HEK293 (cell line): ENCODE results near the gene OGFOD1.

Source experiments
- CTCF ChIA-PET: fragments of 350-600 bp; formaldehyde crosslinking; extraction: SDS; loops from one replicate; lab custom pipeline; 2021; ENCODE audit warnings: antibody characterized with exemption; lab: Yijun Ruan, JAX
- POLR2A ChIA-PET: fragments of 300-600 bp; formaldehyde crosslinking; extraction: SDS; loops from one replicate; lab custom pipeline; 2020; ENCODE audit warnings: antibody characterized with exemption, inconsistent platforms; lab: Yijun Ruan, JAX
- H3K27ac ChIP-seq: fragments of 200-500 bp; sonication (Bioruptor generic); 2 replicates; pipeline ENCODE4 v1.5.1; 2014; ENCODE audit warnings: low read depth, low read length, control low read depth, inconsistent platforms; ENCODE audit errors: extremely low read depth
- H3K36me3 ChIP-seq, 2 experiments: fragments of 200-500 bp in 1 of 2; sonication (Bioruptor generic) in 1 of 2; 1 replicate in 1 of 2; 2 replicates in 1 of 2; pipeline ENCODE4 v1.5.1; 2014 to 2017; ENCODE audit warnings: inconsistent platforms in 2 of 2, low read length in 2 of 2; ENCODE audit not compliant: control insufficient read depth in 2 of 2, insufficient read depth in 1 of 2
- H3K4me1 ChIP-seq: fragments of 200-500 bp; sonication (Bioruptor generic); 2 replicates; pipeline ENCODE4 v1.5.1; 2014; ENCODE audit warnings: mild to moderate bottlenecking, low read length, inconsistent platforms; ENCODE audit not compliant: control insufficient read depth, insufficient read depth
- H3K4me3 ChIP-seq: 2 replicates; pipeline ENCODE4 v1.5.1; 2011; ENCODE audit warnings: low read depth, mild to moderate bottlenecking, control low read depth, low read length, moderate library complexity
- H3K9me3 ChIP-seq: fragments of 200-500 bp; sonication (Bioruptor generic); 2 replicates; pipeline ENCODE4 v1.5.1; 2014; ENCODE audit warnings: low read depth, low read length, inconsistent platforms; ENCODE audit not compliant: control insufficient read depth, insufficient read depth
- BCL11A ChIP-seq: fragments of 450-650 bp; formaldehyde crosslinking; IDR thresholded peaks from 2 replicates; pipeline ENCODE4 v1.5.1; 2016; ENCODE audit warnings: low read depth, missing biosample characterization, missing genetic modification characterization
- CTCF ChIP-seq: fragments of 450-650 bp; formaldehyde crosslinking; IDR thresholded peaks from 2 replicates; pipeline ENCODE4 v1.5.1; 2016; ENCODE audit warnings: missing biosample characterization, missing genetic modification characterization
- GFI1B ChIP-seq: fragments of 450-650 bp; formaldehyde crosslinking; IDR thresholded peaks from 2 replicates; pipeline ENCODE4 v1.5.1; 2016; ENCODE audit warnings: missing biosample characterization, missing genetic modification characterization
- HOXD13 ChIP-seq: sonication (generic); formaldehyde crosslinking; IDR thresholded peaks from 2 replicates; pipeline ENCODE4 v1.8.0; 2022; ENCODE audit warnings: missing genetic modification reagents, borderline replicate concordance
- IKZF3 ChIP-seq: fragments of 450-650 bp; IDR thresholded peaks from 2 replicates; pipeline ENCODE4 v1.5.0; 2018; ENCODE audit warnings: missing biosample characterization, mild to moderate bottlenecking, missing genetic modification characterization, moderate library complexity
- MYNN ChIP-seq: fragments of 450-650 bp; formaldehyde crosslinking; IDR thresholded peaks from 2 replicates; pipeline ENCODE4 v1.5.1; 2016; ENCODE audit warnings: missing biosample characterization, missing genetic modification characterization, borderline replicate concordance
- PBX3 ChIP-seq: sonication (generic); formaldehyde crosslinking; IDR thresholded peaks from 2 replicates; pipeline ENCODE4 v1.8.1; 2022; ENCODE audit warnings: mild to moderate bottlenecking, moderate library complexity, missing genetic modification reagents
- PRDM10 ChIP-seq: fragments of 450-650 bp; formaldehyde crosslinking; IDR thresholded peaks from 2 replicates; pipeline ENCODE4 v1.5.1; 2016; ENCODE audit warnings: missing biosample characterization, missing genetic modification characterization
- RBAK ChIP-seq: fragments of 450-650 bp; formaldehyde crosslinking; IDR thresholded peaks from 2 replicates; pipeline ENCODE4 v1.5.1; 2016; ENCODE audit warnings: missing biosample characterization, missing genetic modification characterization
- SP2 ChIP-seq: fragments of 450-650 bp; formaldehyde crosslinking; IDR thresholded peaks from 2 replicates; pipeline ENCODE4 v1.5.1; 2016; ENCODE audit warnings: missing biosample characterization, missing genetic modification characterization
- ZBTB10 ChIP-seq: fragments of 450-650 bp; formaldehyde crosslinking; IDR thresholded peaks from 2 replicates; pipeline ENCODE4 v1.5.1; 2016; ENCODE audit warnings: missing biosample characterization, missing genetic modification characterization
- ZBTB17 ChIP-seq: fragments of 450-650 bp; formaldehyde crosslinking; IDR thresholded peaks from 2 replicates; pipeline ENCODE4 v1.5.1; 2016; ENCODE audit warnings: missing biosample characterization, missing genetic modification characterization
- ZBTB20 ChIP-seq: fragments of 450-650 bp; formaldehyde crosslinking; IDR thresholded peaks from 2 replicates; pipeline ENCODE4 v1.5.1; 2016; ENCODE audit warnings: missing biosample characterization, missing genetic modification characterization
- ZFHX2 ChIP-seq: fragments of 450-650 bp; formaldehyde crosslinking; conservative IDR thresholded peaks from 2 replicates; pipeline ENCODE4 v1.5.1; 2016; ENCODE audit warnings: missing biosample characterization, missing genetic modification characterization
- ZNF174 ChIP-seq: fragments of 450-650 bp; formaldehyde crosslinking; IDR thresholded peaks from 2 replicates; pipeline ENCODE4 v1.5.0; 2017; ENCODE audit warnings: missing biosample characterization, mild to moderate bottlenecking, missing genetic modification characterization
- ZNF175 ChIP-seq: fragments of 450-650 bp; formaldehyde crosslinking; IDR thresholded peaks from 2 replicates; pipeline ENCODE4 v1.5.1; 2016; ENCODE audit warnings: missing biosample characterization, missing genetic modification characterization
- ZNF335 ChIP-seq: fragments of 450-650 bp; formaldehyde crosslinking; conservative IDR thresholded peaks from 2 replicates; pipeline ENCODE4 v1.5.1; 2016; ENCODE audit warnings: missing biosample characterization, missing genetic modification characterization
- ZNF354C ChIP-seq: fragments of 450-650 bp; formaldehyde crosslinking; IDR thresholded peaks from 2 replicates; pipeline ENCODE4 v1.5.1; 2016; ENCODE audit warnings: missing biosample characterization, missing genetic modification characterization, low read depth, borderline replicate concordance
- ZNF391 ChIP-seq: fragments of 450-650 bp; formaldehyde crosslinking; IDR thresholded peaks from 2 replicates; pipeline ENCODE4 v1.5.1; 2016; ENCODE audit warnings: low read depth, missing biosample characterization, missing genetic modification characterization, borderline replicate concordance
- ZNF626 ChIP-seq: fragments of 450-650 bp; sonication (Bioruptor Pico); formaldehyde crosslinking; IDR thresholded peaks from 2 replicates; pipeline ENCODE4 v1.5.1; 2018; ENCODE audit warnings: missing biosample characterization, missing genetic modification characterization, inconsistent platforms
- ZNF654 ChIP-seq: fragments of 450-650 bp; formaldehyde crosslinking; IDR thresholded peaks from 2 replicates; pipeline ENCODE4 v1.5.1; 2016; ENCODE audit warnings: low read depth, missing biosample characterization, missing genetic modification characterization
- ZNF777 ChIP-seq: fragments of 450-650 bp; formaldehyde crosslinking; IDR thresholded peaks from 2 replicates; pipeline ENCODE4 v1.5.1; 2017; ENCODE audit warnings: missing biosample characterization, missing genetic modification characterization, borderline replicate concordance
- ZSCAN18 ChIP-seq: fragments of 450-650 bp; formaldehyde crosslinking; IDR thresholded peaks from 2 replicates; pipeline ENCODE4 v1.5.1; 2016; ENCODE audit warnings: missing biosample characterization, missing genetic modification characterization

Gene OGFOD1

GRCh38 chr16:56424404-56424764 is 27.0 kb upstream of the OGFOD1 start:
- POLR2A ChIA-PET: no interaction called here
- peak; percentile 66; the same call in 1 of the 2 replicates for TF ChIP-seq ZBTB20 (tag by site-specific recombination)
- peak; percentile 50; the same call in 1 of the 2 replicates for TF ChIP-seq IKZF3 (tag by site-specific recombination)
- TF ChIP-seq ZNF777: peak; percentile 46; the same call in 1 of the 2 replicates
- TF ChIP-seq BCL11A (tag by site-specific recombination): 0 out of 2 replicates have a peak, but pooled peaks have one; percentile 33
- TF ChIP-seq ZBTB17: peak; percentile 12; the same call in 1 of the 2 replicates
- no peak for TF ChIP-seq ZNF354C (tag by site-specific recombination)
- TF ChIP-seq RBAK: no peak
- TF ChIP-seq SP2 (tag by site-specific recombination): peak; percentile 45
- TF ChIP-seq ZNF175 (tag by site-specific recombination): no peak
- no peak for TF ChIP-seq ZBTB10 (tag by site-specific recombination)
- no peak for TF ChIP-seq ZNF174 (tag by site-specific recombination)
- peak; percentile 43; the same call in 1 of the 2 replicates for TF ChIP-seq GFI1B
- TF ChIP-seq ZNF335: peak; percentile 47
- no peak for TF ChIP-seq ZFHX2 (tag by site-specific recombination)
- TF ChIP-seq HOXD13 (CRISPR knock-in tag): no peak
- TF ChIP-seq CTCF: no peak
- TF ChIP-seq ZNF391 (tag by site-specific recombination): no peak
- peak; percentile 57 for TF ChIP-seq PRDM10 (tag by site-specific recombination)
- no peak for TF ChIP-seq MYNN (tag by site-specific recombination)
- no peak for TF ChIP-seq ZNF654 (tag by site-specific recombination)
- TF ChIP-seq PBX3: no peak
- TF ChIP-seq ZNF626 (tag by site-specific recombination): no peak
- no peak for TF ChIP-seq ZSCAN18 (tag by site-specific recombination)
- H3K9me3 ChIP-seq: no peaks in the 10 kb centered on the region
- H3K4me3 ChIP-seq: peak overlapping the region; percentile 81
- CTCF ChIA-PET: interaction anchor here (0.6 to 1.1 kb wide), 2 partner anchors 41 to 173 kb away, joined by 3 read pairs; no protein-coding TSS in a partner anchor
- H3K4me1 ChIP-seq: peaks cover 24% of the 10 kb centered on the region
- peaks cover 0 to under 1% of the 10 kb centered on the region in 2 experiments; a peak in 1 of 3 replicates for H3K36me3 ChIP-seq
- H3K27ac ChIP-seq: peak overlapping the region; percentile 95; the same call in 1 of the 2 replicates
